Measurements from ENCODE around the gene DUS2. TPM values are rescaled to one million over a fixed set of nuclear protein-coding genes. Genes with fewer than 3 reads are reported as not detected.

DUS2 gene
- total RNA-seq, result 23.1 and 26.8 TPM in 2 replicates

GRCh38 chr16:68022728-68023537 is at the start of gene DUS2, which contains the start of gene DDX28:
Gene DUS2, plus strand, starts transcription at chr16:68023284. Its CDS starts 14,740 bp downstream, at chr16:68038024.
Gene DDX28, minus strand, starts transcription at chr16:68023232. Its CDS starts 30 bp downstream, at chr16:68023202.

GRCh38 chr16:67979955-67980678 is 43.0 kb upstream of the DUS2 start, which contains the start of gene DPEP3:
Gene DPEP3, minus strand, starts transcription at chr16:67980499. Its CDS starts 119 bp downstream, at chr16:67980380.

GRCh38 chr16:67998779-67999688 is 24.1 kb upstream of the DUS2 start, which contains the start of gene DPEP2:
Gene DPEP2, minus strand, starts transcription at chr16:67999484. Its CDS starts 6,272 bp downstream, at chr16:67993212.

GRCh38 chr16:68015681-68016080 is 7.4 kb upstream of the DUS2 start, which contains the start of gene DPEP2NB:
Gene DPEP2NB, minus strand, starts transcription at chr16:68015911. Its CDS starts 141 bp downstream, at chr16:68015770.

GRCh38 chr16:68085259-68086071 is 62.4 kb downstream of the DUS2 start, which contains the start of gene NFATC3:
Gene NFATC3, plus strand, starts transcription at chr16:68085370. Its CDS starts 312 bp downstream, at chr16:68085682.

Other genes with a start within 250 kb of the DUS2 start
- 3.2 and 3.5 TPM in 2 replicates for gene RANBP10, start 216.7 kb upstream of the DUS2 start, total RNA-seq
- gene TSNAXIP1, start 216.4 kb upstream of the DUS2 start, total RNA-seq, result under 0.01 and 1.4 TPM in 2 replicates
- 23.6 and 26.9 TPM in 2 replicates for gene THAP11, start 181.0 kb upstream of the DUS2 start, total RNA-seq
- 103 and 274 TPM in 2 replicates for gene NUTF2, start 176.4 kb upstream of the DUS2 start, total RNA-seq
- gene CENPT, start 175.6 kb upstream of the DUS2 start, total RNA-seq, result 30.0 and 33.7 TPM in 2 replicates
- 56.0 and 59.7 TPM in 2 replicates for gene EDC4, start 150.2 kb upstream of the DUS2 start, total RNA-seq
- gene NRN1L, start 138.4 kb upstream of the DUS2 start, total RNA-seq, result 0.89 TPM in 1 of 2 replicates, not detected in the other
- 5.8 and 8.3 TPM in 2 replicates for gene PSKH1, start 130.0 kb upstream of the DUS2 start, total RNA-seq
- gene CTRL, start 91.4 kb upstream of the DUS2 start, total RNA-seq, result 0.53 and 0.58 TPM in 2 replicates
- gene PSMB10, start 86.4 kb upstream of the DUS2 start, total RNA-seq, result 63.4 and 68.9 TPM in 2 replicates
- 5.5 and 6.0 TPM in 2 replicates for gene LCAT, start 79.2 kb upstream of the DUS2 start, total RNA-seq
- 63.6 and 116 TPM in 2 replicates for gene SLC12A4, start 54.6 kb upstream of the DUS2 start, total RNA-seq
- gene DPEP3, start 42.8 kb upstream of the DUS2 start, total RNA-seq, result not detected in 2 replicates
- not detected in 2 replicates for gene DPEP2, start 23.8 kb upstream of the DUS2 start, total RNA-seq
- not detected in 2 replicates for gene DPEP2NB, start 7.4 kb upstream of the DUS2 start, total RNA-seq
- 3.5 and 5.2 TPM in 2 replicates for gene DDX28, start 52 bp upstream of the DUS2 start, total RNA-seq
- gene NFATC3, start 62.1 kb downstream of the DUS2 start, total RNA-seq, result 9.7 and 9.8 TPM in 2 replicates
- under 0.01 and 0.53 TPM in 2 replicates for gene ESRP2, start 212.8 kb downstream of the DUS2 start, total RNA-seq
- 34.6 and 41.8 TPM in 2 replicates for gene PLA2G15, start 222.1 kb downstream of the DUS2 start, total RNA-seq
- 17.4 and 21.9 TPM in 2 replicates for gene SLC7A6, start 241.2 kb downstream of the DUS2 start, total RNA-seq